Astrocyte (in vitro differentiated cells and primary cell): ENCODE data around the gene NKX1-1.
"Not testable (repeated sequence)": the region's sequence is repeated elsewhere in the genome, so short reads cannot be mapped to it uniquely, and the experiment has no call there.

ENCODE experiments used
- EZH2 ChIP-seq: IDR thresholded peaks from 2 replicates; pipeline ENCODE4 v1.6.1; 2012; ENCODE audit warnings: mild to moderate bottlenecking, low read length, inconsistent platforms; ENCODE audit not compliant: insufficient read depth
- TF ChIP-seq, protein P1 (sequence below): IDR thresholded peaks from 2 replicates; pipeline ENCODE4 v1.5.1; 2011; ENCODE audit warnings: low read depth, mild to moderate bottlenecking, inconsistent platforms, low read length, moderate library complexity; ENCODE audit not compliant: insufficient read depth

DNA sequence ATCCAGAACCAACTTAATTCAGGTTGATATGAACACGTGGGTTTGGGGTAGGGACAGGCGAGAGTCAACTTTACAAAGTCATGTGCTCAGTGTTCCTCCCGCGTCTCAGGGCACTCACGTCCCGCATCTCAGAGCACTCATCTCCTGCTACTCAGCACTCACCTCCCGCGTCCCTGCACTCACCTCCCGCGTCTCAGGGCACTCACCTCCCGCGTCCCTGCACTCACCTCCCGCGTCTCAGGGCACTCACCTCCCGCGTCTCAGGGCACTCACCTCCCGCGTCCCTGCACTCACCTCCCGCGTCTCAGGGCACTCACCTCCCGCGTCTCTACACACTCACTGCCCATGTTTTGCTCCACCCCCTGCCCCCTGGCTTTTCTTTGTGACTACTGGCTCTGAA is 33.7 kb downstream of the NKX1-1 start:
- TF ChIP-seq, protein P1, sequence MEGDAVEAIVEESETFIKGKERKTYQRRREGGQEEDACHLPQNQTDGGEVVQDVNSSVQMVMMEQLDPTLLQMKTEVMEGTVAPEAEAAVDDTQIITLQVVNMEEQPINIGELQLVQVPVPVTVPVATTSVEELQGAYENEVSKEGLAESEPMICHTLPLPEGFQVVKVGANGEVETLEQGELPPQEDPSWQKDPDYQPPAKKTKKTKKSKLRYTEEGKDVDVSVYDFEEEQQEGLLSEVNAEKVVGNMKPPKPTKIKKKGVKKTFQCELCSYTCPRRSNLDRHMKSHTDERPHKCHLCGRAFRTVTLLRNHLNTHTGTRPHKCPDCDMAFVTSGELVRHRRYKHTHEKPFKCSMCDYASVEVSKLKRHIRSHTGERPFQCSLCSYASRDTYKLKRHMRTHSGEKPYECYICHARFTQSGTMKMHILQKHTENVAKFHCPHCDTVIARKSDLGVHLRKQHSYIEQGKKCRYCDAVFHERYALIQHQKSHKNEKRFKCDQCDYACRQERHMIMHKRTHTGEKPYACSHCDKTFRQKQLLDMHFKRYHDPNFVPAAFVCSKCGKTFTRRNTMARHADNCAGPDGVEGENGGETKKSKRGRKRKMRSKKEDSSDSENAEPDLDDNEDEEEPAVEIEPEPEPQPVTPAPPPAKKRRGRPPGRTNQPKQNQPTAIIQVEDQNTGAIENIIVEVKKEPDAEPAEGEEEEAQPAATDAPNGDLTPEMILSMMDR = not testable (repeated sequence)
- TF ChIP-seq EZH2 = not testable (repeated sequence)
